GM12873 (cell line): Measurements from ENCODE around the gene HAP1.

Experiments used
- TF ChIP-seq, protein P1 (sequence below): IDR thresholded peaks from 2 replicates; pipeline ENCODE4 v1.5.1; 2012; ENCODE audit warnings: low read depth, mild to moderate bottlenecking, moderate library complexity, low read length, control low read depth; ENCODE audit not compliant: insufficient read depth; ENCODE audit errors: missing control alignments

Gene HAP1

DNA sequence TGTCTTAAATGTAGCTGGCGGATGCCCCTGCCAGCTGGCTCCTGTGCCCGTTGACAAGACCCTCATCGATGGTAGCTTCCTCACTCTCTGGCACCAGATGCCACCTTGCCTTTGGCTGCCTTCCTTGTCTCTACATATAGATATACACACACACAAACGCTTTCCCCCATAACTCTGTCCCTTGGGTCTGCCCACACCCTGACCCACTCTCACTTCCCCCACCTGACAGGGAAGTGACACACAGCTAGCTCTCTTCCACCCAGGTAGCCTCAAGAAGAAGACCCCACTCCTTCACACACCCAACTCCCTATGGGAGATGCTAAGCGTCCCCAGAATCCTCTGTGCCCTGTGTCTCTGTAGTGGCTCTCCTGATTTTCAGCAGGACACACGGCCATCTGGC lies 26.4 kb upstream of the HAP1 start:
- TF ChIP-seq, protein P1, sequence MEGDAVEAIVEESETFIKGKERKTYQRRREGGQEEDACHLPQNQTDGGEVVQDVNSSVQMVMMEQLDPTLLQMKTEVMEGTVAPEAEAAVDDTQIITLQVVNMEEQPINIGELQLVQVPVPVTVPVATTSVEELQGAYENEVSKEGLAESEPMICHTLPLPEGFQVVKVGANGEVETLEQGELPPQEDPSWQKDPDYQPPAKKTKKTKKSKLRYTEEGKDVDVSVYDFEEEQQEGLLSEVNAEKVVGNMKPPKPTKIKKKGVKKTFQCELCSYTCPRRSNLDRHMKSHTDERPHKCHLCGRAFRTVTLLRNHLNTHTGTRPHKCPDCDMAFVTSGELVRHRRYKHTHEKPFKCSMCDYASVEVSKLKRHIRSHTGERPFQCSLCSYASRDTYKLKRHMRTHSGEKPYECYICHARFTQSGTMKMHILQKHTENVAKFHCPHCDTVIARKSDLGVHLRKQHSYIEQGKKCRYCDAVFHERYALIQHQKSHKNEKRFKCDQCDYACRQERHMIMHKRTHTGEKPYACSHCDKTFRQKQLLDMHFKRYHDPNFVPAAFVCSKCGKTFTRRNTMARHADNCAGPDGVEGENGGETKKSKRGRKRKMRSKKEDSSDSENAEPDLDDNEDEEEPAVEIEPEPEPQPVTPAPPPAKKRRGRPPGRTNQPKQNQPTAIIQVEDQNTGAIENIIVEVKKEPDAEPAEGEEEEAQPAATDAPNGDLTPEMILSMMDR, result no peak

DNA sequence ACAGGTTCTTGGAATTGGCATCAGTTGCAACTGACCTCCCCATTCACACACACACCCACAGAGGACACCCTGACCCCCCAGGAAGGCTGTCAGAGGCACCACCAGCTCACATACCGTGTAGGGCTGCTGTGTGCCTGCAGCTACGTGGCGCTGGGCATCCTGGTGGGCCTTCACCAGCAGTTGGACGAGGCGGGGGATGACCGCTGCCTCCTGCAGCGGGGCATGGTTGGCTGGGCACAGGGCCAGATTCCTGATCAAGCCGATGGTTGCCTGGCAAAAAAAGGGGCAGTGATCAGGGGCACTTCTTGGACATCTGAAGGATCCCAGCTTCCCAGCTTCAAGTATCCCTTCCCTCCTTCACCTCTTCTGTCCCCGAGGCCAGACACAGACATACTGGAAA lies 24.2 kb upstream of the HAP1 start:
- TF ChIP-seq, protein P1, result no peak

- TF ChIP-seq, protein P1, result no peak
Measured at GRCh38 chr17:41754066-41754465, 19.6 kb upstream of the HAP1 start.

DNA sequence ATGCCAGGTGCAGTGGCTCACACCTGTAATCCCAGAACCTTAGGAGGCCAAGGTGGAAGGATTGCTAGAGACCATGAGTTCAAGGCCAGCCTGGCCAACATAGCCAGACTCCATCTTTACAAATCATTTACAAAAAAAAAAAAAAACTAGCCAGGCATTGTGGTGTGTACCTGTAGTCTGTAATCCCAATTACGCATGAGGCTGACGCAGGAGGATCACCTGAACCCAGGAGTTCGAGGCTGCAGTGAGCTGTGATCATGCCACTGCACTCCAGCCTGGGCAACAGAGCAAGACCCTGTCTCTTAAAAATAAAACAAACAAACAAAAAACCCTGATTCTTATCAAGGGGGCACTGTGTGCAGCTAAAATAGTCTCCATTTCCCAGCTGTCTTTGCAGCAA lies 16.8 kb upstream of the HAP1 start:
- TF ChIP-seq, protein P1, result no peak

- TF ChIP-seq, protein P1, result no peak
Measured at GRCh38 chr17:41750862-41751261, 16.4 kb upstream of the HAP1 start.

DNA sequence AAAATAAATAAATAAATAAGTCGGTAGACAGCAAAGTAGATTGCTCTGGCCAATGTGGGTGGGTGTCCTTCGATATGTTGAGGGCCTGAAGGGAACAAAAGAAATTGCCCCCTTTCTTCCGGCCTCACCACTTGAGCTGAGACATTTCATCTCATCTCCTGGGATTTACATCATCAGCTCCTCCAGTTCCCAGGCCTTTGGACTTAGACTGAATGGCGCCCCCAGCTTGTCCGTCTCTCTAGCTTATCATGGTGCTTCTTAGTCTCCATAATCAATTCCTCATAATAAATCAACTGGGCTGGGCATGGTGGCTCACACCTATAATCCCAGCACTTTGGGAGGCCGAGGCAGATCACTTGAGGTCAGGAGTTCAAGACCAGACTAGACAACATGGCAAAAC lies 13.8 kb upstream of the HAP1 start:
- TF ChIP-seq, protein P1, result no peak

GRCh38 chr17:41741709-41742108 lies 7.3 kb upstream of the HAP1 start:
- TF ChIP-seq, protein P1, result no peak
